Kidney glomerular epithelial cell (primary cell): ENCODE data around the gene TNFAIP8L2.
"Not testable (repeated sequence)": the region's sequence is repeated elsewhere in the genome, so short reads cannot be mapped to it uniquely, and the experiment has no call there.

ENCODE experiments used
- DNase-seq: peaks from one replicate; lab custom pipeline; 2025; lab: John Stamatoyannopoulos, UW

Gene TNFAIP8L2

DNA sequence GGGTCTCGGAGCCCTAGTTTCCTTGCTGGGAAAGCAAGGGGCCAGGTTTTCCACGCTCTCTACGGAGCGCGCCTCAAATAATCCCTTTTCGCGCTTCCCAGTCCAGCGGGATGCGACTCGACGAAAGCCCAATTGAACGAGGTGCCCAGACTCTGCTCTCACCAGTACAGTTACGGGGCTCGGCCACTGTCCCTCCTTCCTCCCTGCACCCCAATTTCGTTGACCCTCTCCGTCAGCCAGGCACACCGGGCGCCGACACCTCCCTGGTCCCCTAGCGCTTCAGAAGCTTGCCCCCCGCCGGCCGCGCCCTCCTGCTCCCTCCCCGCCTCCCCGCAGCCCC, 10.4 kb upstream of the TNFAIP8L2 start:
- no peak for DNase-seq

DNA sequence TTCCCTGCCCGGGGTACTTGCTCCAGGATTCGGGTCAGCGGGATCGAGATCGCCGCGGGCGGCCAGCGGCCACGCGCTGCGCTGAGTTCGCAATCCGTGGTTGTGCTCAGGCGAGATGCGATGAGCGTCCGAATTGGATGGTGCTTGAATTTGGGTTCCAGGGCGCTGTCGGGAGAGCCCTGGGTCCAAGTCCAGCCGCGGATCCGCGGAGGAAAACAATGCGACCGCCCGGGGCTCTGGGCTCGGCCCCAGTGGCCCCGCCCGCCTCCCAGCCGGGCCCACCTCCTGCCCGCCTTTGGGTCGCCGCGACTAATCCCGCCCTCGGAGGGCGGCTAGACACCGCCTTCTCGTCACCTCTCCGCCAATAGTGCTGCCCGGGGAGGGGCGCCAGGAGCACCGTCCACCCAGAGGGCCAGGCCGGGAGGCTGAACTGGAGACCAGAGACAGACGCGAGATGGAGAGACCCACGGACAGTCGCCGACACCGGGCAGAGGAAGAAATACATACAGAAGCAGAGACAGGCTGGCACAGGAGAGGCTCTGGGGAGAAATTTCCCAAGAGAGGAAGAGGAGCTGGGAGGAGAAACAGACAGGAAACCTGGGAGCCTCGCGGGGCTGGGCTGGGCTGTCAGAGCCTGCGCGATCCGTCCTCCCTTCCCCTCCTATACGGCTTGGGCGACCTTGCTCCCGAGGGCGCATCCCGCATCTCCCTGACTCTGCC, 9.9 kb upstream of the TNFAIP8L2 start, which contains the start of gene SEMA6C:
TSS of gene SEMA6C (minus strand) at position 220 of the 720 bp plus-strand sequence. CDS start 4,010 bp downstream, outside the sequence.
- DNase-seq = peak; percentile 80

DNA sequence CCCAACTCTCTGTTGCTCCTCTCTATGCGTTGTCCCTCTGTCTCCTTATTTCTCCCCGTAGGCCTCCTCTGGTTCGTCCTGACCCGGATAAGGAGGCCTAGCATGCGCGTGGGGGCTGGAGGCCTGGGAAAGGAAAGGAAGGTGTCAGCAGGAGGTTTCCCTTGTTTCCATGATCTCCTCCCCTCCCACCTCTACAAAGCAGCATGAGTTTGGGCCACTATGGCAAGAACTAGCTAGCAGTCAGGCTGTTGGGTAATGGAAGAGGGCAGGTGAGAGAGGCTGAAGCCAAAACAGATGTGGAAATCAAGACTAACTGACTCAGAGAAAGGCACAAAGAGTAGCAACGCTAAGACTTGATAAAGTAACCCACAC, 9.3 kb upstream of the TNFAIP8L2 start:
- DNase-seq = peak; percentile 75

DNA sequence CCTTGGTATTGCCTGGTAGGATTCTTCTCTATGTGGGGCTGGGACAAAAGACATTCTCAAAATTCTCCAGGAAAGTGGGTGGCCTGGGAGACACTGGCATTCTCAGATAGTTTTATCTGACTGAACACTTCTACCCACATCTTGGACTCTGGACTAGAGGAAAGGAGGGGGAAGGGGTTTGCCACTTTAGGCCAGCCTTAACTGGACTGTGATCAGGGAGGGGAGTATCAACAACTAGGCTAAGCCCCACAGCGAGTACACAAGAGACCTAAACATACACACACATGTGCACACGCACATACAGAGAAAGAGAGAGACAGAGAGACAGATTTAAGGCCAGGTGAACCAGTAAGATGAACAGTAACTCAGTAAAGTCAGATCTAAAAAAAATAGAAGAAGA, 8.8 kb upstream of the TNFAIP8L2 start:
- no peak for DNase-seq

DNA sequence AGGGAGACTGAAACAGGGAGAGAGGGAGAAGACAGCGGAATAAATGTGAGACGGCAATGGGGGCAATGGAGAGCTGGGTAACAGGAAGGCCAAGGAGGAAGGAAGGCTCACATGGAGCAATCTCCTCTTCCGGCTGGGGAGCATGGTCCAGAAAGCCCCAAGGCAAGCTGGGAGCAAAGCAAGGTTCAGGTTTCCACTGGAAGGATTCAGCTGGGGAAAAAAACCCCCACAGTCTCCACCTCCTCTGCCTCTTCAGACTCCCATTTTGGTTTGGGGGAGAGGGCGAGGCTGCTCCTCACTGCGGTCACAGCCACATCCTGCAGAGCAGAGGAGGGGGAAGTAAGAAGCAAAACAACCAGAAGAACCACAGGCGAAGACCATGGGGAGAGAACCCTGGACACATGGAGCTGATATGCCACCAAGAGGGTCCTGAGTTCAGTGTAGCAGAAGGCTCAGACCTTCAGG, 650 bp downstream of the TNFAIP8L2 start:
- no peak for DNase-seq

DNA sequence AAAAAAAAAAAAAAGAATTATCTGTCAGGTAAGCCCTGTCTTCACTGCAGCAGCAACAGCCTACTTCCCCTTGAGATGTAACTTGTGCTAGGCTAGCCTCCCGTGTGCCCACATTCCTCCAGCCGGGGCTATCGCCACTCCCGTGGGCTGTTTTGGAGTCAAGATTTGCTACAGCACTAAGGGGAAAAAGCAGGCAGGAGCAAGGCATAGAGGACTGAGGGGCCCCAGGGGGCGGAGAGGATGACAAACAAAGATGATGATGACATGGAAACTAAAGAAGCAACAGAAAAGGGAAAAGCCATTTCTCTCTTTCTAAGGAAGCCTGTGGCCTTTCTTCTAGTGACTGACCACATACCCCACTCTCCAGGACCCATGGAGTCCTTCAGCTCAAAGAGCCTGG, 1.9 kb downstream of the TNFAIP8L2 start:
- no peak for DNase-seq

DNA sequence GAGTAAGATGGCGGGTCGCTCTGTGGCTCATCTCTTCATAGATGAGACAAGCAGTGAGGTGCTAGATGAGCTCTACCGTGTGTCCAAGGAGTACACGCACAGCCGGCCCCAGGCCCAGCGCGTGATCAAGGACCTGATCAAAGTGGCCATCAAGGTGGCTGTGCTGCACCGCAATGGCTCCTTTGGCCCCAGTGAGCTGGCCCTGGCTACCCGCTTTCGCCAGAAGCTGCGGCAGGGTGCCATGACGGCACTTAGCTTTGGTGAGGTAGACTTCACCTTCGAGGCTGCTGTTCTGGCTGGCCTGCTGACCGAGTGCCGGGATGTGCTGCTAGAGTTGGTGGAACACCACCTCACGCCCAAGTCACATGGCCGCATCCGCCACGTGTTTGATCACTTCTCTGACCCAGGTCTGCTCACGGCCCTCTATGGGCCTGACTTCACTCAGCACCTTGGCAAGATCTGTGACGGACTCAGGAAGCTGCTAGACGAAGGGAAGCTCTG, 2.4 kb downstream of the TNFAIP8L2 start:
- no peak for DNase-seq

DNA sequence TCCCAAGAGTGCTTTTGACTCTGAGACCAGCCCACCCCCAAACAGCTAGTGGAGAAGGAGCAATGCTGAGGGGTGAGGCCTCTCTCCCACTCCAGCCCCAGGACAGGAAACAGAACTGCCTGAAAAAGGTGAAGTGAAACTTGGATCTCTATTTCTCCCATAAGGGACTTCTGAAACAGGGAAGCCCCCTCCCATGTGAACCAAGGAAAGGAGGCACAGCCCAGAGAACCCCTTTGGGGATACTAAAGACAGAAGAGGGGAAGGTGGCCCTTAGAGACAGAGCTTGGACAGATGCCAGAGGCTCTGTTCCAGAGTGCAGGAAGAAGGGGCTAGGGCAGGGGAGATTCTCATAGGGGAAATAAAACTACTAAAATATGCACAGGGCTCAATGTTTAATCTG, 2.9 kb downstream of the TNFAIP8L2 start:
- DNase-seq = no peak

DNA sequence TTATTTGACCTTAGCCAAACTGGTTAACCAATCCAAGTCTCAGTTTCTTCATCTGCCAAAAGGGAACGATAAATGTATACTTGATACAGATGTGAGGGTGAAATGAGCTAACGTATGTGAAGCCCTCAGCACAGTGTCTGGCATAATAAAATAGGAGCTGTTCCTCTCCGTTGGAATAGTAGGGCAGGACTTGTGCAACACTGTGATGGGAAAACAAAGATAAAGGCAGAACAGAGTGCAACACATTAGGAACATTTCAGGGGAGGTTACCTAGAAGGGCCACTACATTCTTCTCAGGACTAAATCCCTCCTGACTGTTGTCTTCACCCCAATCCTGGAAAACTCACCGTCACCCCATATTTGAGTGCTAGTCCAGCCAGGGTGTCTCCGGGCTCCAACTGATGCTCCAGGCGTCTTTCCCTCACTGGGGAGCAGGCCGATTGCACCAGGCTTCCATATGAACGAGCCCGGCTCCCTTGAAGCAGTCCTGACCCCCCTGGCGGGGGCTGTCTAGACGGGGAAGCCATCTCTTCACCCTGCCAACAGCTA, 8.4 kb downstream of the TNFAIP8L2 start:
- DNase-seq = no peak

DNA sequence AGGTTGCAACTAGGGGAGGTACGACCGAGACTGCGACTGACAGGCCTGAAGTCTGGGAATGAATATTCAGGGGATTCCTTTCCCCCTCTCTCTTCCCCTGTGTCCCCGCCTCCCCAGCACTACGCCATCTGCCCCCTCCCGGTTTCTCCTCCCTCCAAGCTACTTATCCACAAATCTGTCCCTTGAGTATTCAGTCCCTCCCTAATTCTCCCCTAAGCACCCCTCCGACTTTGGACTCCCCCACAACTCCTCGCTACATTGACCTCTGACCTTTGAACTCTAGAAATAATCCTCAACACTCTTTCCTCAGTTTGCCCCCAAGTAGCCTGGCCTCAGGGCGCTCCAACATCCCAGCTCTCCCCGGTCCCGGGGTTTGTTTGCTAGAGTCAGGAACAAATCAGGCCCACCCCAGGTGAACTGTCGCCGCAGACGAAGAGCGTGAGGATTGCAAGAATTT, 8.9 kb downstream of the TNFAIP8L2 start:
- no peak for DNase-seq

DNA sequence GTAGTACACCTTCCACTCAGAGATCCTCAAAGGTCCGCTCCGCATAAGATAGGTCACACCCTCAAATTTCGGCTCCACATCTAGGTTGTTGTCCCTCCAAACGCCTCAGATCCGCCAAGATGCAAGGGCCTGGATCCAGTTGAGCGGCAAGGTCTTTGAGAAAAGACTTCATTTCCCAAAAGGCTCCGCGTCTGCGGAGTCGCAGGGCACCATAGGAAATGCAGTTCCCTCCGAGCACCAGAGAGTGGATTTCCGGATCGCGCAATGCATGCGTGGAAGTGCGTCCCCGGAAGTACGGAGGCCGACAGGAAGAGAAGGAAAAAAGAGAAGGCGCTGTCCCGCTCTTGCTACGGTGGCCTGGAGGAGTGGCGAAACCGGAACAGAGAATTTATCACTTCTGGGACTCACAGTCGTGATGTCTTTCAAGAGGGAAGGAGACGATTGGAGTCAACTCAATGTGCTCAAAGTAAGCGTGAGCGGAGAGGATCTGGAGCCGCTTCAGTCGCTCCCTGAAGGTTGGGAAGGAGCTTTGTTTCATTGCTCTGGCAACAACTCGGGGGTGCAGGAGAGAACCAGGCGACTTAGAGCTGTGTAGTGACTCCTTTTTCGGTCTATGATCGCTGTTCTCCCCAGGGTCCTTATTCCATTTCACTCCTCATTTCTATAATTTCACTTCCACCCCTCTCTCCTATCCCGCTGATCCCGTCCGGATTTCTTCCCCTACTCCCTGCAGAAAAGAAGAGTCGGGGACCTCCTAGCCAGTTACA, 9.5 kb downstream of the TNFAIP8L2 start, which contains the start of the genes LYSMD1 and SCNM1:
TSS of gene LYSMD1 (minus strand) at position 165 of the 767 bp plus-strand sequence. CDS start 644 bp downstream, outside the sequence.
TSS of gene SCNM1 (plus strand) at position 407 of the 767 bp plus-strand sequence. CDS start at position 416, 9 bp downstream.
- DNase-seq = peak; percentile 98

DNA sequence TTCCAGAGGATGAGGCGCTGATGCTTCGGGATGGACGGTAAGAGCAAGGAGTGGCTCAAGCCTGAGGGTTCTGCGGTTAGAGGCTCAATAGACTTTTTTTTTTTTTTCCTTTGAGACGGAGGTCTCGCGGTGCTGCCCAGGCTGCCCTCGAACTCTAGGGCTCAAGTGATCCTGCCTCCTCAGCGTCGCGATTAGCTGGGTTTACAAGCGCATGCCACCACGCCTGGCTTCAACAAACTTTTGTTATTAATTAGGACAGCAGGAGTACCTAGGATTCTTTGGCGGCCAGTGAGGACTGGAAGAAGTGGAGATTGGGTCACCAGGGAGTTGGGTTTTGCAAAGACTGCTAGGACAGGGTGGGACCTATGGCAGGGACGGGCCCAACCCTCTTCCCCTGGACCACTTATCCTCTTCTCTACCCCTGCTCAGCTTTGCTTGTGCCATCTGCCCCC, 10.1 kb downstream of the TNFAIP8L2 start:
- peak; percentile 29 for DNase-seq

DNA sequence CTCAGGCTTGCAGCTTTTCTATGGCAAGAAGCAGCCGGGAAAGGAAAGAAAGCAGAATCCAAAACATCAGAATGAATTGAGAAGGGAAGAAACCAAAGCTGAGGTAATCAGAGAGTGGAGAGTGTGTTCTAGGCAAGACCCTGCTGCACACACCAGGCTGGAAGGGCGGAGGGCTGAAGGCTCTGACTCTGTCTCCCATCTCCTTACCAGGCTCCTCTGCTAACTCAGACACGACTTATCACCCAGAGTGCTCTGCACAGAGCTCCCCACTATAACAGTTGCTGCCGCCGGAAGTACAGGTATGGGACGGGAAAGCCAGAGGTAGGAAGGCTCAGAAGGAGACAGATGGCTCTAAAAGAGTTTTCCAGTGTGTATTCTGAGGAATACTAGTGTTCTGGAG, 10.7 kb downstream of the TNFAIP8L2 start:
- no peak for DNase-seq

DNA sequence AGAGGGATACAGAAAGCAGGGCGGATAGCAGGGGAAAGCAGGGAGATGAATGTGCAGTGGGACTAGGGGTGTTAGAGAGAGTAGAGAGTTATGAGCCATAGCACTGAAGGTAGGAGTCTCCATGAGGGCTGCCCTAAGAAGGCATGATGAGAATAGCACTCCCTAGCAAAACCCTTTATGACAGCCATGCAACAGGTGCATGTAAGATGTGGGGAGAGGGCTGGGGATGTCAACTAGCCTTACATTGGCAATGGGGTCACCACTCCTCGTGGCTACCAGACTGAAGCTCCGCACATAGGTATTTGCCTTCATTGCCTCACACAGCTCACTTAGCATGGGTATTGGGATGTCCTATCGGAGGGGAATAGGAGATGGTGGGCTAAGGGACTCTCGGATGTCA, 14.7 kb downstream of the TNFAIP8L2 start:
- DNase-seq = no peak

DNA sequence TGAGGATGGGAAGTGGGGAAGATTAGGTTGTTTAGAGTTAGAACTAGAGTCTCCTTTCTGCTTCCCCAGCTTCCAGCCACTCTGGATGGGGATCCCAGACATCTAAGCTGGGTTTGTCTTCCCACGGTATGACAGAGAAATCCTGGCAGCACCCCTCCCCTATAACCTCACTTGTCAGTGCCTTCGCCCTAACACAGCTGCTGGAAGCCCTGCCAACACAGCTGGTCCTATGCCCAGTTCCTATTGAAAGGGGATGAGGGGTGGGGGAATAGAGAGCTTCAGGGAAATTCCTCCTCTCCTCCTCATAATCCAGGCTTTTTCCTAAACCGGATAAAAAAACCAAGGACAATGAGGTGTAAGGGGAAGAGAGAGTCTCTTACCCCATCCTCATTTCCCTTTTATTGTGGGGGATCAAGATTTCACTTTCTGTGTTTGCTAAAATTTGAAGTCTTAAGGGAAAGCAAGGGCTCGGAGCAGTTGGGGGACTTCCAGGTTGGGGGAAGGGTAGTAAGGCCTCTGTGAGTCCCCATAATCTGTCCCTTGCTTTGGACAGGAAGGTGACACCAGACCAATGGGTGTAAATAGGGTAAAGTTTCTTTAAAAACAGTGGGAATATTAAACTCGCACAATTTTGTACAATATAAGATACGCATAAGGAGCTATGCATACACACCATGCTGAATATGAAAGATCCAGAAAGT, 18.7 kb downstream of the TNFAIP8L2 start:
- DNase-seq = no peak

DNA sequence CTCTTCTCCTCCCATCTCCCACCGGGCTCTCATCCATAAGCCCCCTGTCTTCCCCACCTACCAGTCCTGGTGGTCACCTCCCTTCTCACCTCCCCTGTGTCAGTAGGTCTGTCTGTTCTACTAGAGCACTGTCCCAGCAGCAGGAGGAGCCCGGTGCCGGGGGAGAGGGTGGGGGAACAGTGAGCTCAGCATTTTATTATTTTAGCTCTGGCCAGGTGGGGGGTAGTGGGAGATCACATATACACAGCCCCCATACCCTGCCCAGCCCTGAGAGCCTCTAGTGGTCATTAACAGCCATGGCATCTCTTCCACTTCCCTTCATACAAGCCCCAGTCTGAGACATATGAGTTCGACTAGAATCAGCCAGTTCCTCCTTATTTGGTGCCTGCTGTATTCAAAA, 19.4 kb downstream of the TNFAIP8L2 start, which contains the start of gene TMOD4:
TSS of gene TMOD4 (minus strand) at position 119 of the 400 bp plus-strand sequence. CDS start 1,106 bp downstream, outside the sequence.
- DNase-seq = no peak

DNA sequence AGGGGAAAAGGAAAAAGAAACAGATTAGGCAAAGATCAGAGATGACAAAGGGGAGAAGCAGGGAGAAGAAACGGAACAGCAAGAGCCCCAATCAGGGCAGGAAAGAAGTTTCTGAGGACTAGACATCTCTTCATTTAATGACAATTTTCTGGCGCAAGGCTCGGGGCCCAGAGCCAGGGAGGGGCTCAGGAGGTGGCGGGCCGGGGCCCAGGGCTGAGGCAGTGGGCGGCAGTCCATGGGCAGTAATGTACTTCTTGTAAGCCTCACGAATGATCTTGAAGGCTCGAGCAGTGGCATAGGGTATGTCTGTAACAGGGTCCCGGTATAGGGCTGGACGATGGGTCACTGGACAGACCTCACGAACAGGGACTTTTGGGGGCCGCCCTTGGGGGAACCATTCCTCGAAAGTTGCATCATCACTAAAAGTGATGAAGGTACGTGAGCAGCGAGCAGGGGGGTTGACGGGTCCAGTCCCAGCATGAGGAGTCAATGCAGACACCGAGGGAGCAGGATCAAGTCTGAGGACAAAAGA, 20.1 kb downstream of the TNFAIP8L2 start:
- no peak for DNase-seq

DNA sequence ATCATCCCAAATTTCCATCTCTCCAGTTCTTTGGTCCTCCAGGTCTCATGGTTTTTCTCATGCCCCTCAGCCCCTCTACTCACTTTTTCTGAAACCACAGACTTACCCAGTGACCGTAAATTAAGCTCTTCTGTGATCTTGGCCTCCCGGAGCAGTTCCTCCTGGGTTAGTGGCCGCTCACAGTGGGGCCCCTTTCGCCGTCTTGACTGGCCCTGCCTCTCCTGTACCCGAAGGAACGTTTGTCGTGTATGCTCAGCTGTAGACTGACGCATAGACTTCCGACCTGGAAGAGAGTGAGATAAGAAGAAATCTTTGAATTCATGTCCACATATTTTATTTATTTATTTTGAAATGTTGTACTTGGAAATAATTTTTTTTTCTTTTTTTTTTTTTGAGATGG, 27.8 kb downstream of the TNFAIP8L2 start:
- DNase-seq = no peak

DNA sequence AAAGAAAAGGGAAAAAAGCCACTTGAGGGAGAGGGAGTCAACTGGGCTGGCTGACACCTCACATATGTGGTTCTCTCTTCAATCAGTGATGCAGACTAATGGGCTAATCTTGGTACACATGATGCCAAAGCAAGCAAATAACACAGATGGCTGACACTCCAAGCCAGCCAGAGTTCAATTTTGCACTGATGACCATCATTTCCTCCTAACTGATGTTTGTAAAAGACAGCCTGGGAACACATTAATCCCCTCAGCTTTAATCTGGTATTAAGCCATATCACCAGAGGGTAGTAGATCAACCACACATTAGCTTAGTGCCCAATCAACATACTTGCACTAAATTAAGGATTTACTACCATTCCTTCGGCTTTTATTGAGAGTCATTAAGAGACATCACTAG, 30.8 kb downstream of the TNFAIP8L2 start:
- no peak for DNase-seq

DNA sequence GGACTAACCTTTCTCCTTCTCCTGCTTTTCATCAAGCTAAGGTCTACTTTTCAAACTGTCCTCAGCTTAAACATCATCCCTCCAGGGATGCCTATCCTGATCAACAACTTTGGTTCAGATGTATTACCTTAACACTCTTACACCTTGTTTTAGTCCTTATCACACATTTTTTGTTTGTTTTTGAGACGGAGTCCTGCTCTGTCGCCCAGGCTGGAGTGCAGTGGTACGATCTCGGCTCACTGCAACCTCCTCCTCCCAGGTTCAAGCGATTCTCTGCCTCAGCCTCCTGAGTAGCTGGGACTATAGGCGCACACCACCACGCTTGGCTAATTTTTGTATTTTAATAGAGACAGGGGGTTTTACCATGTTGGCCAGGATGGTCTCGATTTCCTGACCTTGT, 32.2 kb downstream of the TNFAIP8L2 start:
- not testable (repeated sequence) for DNase-seq
